GM23248 (cell line): ENCODE measurements around the gene NPAS3. TPM values are rescaled to one million over a fixed set of nuclear protein-coding genes. Genes with fewer than 3 reads are reported as not detected.
A peak's percentile ranks its signal among the peaks of the same experiment; 100 is the strongest.

Source experiments
- DNase-seq: peaks from one replicate; pipeline ENCODE4 v3.0.0-alpha.2; 2015
- H2AFZ ChIP-seq: fragments of 200-600 bp; sonication (generic); 2 replicates; pipeline ENCODE4 v1.6.1; 2016; ENCODE audit warnings: antibody characterized with exemption
- H3F3A ChIP-seq: fragments of 200-600 bp; sonication (generic); 2 replicates; pipeline ENCODE4 v1.6.1; 2016; ENCODE audit warnings: mild to moderate bottlenecking, antibody characterized with exemption, mixed run types; ENCODE audit not compliant: insufficient read depth
- H3K27ac ChIP-seq: fragments of 200-600 bp; sonication (generic); 2 replicates; pipeline ENCODE4 v1.5.1; 2016; ENCODE audit warnings: mild to moderate bottlenecking
- H3K27me3 ChIP-seq: fragments of 200-600 bp; sonication (generic); replicated peaks from 2 replicates; pipeline ENCODE4 v1.6.1; 2016; ENCODE audit warnings: mild to moderate bottlenecking; ENCODE audit not compliant: insufficient read depth
- H3K36me3 ChIP-seq: fragments of 200-600 bp; sonication (generic); 2 replicates; pipeline ENCODE4 v1.6.1; 2016; ENCODE audit warnings: low read depth, mild to moderate bottlenecking
- H3K4me1 ChIP-seq: fragments of 200-600 bp; sonication (generic); 2 replicates; pipeline ENCODE4 v1.6.1; 2016; ENCODE audit warnings: mild to moderate bottlenecking; ENCODE audit not compliant: insufficient read depth
- H3K4me2 ChIP-seq: fragments of 200-600 bp; sonication (generic); one replicate; pipeline ENCODE4 v1.6.1; 2016; ENCODE audit warnings: mild to moderate bottlenecking; ENCODE audit not compliant: unreplicated experiment
- H3K4me3 ChIP-seq: fragments of 200-600 bp; sonication (generic); 2 replicates; pipeline ENCODE4 v1.5.1; 2016; ENCODE audit warnings: mild to moderate bottlenecking
- H3K79me2 ChIP-seq: fragments of 200-600 bp; sonication (generic); 2 replicates; pipeline ENCODE4 v1.6.1; 2016; ENCODE audit warnings: mild to moderate bottlenecking; ENCODE audit not compliant: insufficient read depth
- H3K9ac ChIP-seq: fragments of 200-600 bp; sonication (generic); 2 replicates; pipeline ENCODE4 v1.6.1; 2016; ENCODE audit warnings: mild to moderate bottlenecking
- H3K9me2 ChIP-seq: fragments of 200-600 bp; sonication (generic); 2 replicates; pipeline ENCODE4 v1.6.1; 2016; ENCODE audit warnings: mixed run types, mild to moderate bottlenecking, moderate library complexity; ENCODE audit not compliant: insufficient read depth
- H3K9me3 ChIP-seq: fragments of 200-600 bp; sonication (generic); one replicate; pipeline ENCODE4 v1.6.1; 2017; ENCODE audit warnings: low read depth
- H4K20me1 ChIP-seq: fragments of 200-600 bp; sonication (generic); 2 replicates; pipeline ENCODE4 v1.6.0; 2016; ENCODE audit not compliant: insufficient read depth
- EZH2 ChIP-seq: fragments of 200-600 bp; sonication (generic); IDR thresholded peaks from 2 replicates; pipeline ENCODE4 v1.6.1; 2018; ENCODE audit warnings: antibody characterized with exemption, mild to moderate bottlenecking; ENCODE audit not compliant: insufficient read depth, poor library complexity, severe bottlenecking
- EZH2phosphoT487 ChIP-seq: fragments of 200-600 bp; sonication (generic); IDR thresholded peaks from 2 replicates; pipeline ENCODE4 v1.6.1; 2018; ENCODE audit warnings: antibody characterized with exemption, moderate library complexity, mild to moderate bottlenecking, low read depth; ENCODE audit not compliant: insufficient read depth
- WGBS, 2 experiments: methylation state at CpG; one replicate each; pipeline ENCODE4 v1.1.6; 2015 to 2017; ENCODE audit warnings: low lambda C conversion rate in 2 of 2, low coverage in 1 of 2; ENCODE audit errors: missing lambda C conversion rate in 2 of 2; 5-methylcytosine and 5-hydroxymethylcytosine counted together
- in situ Hi-C: fragments of 300-500 bp; cut with MboI; formaldehyde crosslinking; loops from 2 replicates; pipeline ENCODE4 v1.15.0; 2020
- polyA plus RNA-seq: library from polyadenylated mRNA; unstranded; fragments of >200 nt; fragmentation: Nextera tagmentation; extraction: Ambion mirVana; gene quantifications from 2 replicates; pipeline ENCODE4 v1.2.1, GENCODE V29; 2016
- total RNA-seq: library from RNA; depleted of rRNA; stranded (reverse); fragments of >200 nt; shearing (Covaris generic); gene quantifications from 2 replicates; pipeline ENCODE4 v1.2.3, GENCODE V29; 2014

Gene NPAS3
- total and polyA plus RNA-seq, 2 experiments from 2014 or later, result 0.65 TPM; not detected in 1

- no peak overlapping the region for H3K4me3 ChIP-seq
- H3F3A ChIP-seq, result peaks cover 28% of the 10 kb centered on the region
- WGBS, 2 experiments, result 91 to 97% methylated on average over 2 of the region's 2 CpGs
- H2AFZ ChIP-seq, result no peak overlapping the region
- peaks cover 53% of the 10 kb centered on the region for H3K4me1 ChIP-seq
- no peak overlapping the region for H3K9ac ChIP-seq
- no peaks in the 10 kb centered on the region for H4K20me1 ChIP-seq
- H3K9me2 ChIP-seq, result no peaks in the 10 kb centered on the region
- H3K79me2 ChIP-seq, result no peaks in the 10 kb centered on the region
- no peak for TF ChIP-seq EZH2
- no peaks in the 10 kb centered on the region for H3K9me3 ChIP-seq
- DNase-seq, result no peak
- in situ Hi-C loops, result no loop called here
- H3K4me2 ChIP-seq, result peak overlapping the region; percentile 51
- no peaks in the 10 kb centered on the region for H3K36me3 ChIP-seq
- no peaks in the 10 kb centered on the region for H3K27me3 ChIP-seq
- H3K27ac ChIP-seq, result peak overlapping the region; percentile 23
Observed at GRCh38 chr14:33679025-33679424, 740.3 kb downstream of the NPAS3 start.

GRCh38 chr14:33679461-33680225 is 741.0 kb downstream of the NPAS3 start:
- TF ChIP-seq EZH2phosphoT487 (no peak), EZH2 (no peak)
- H2AFZ ChIP-seq, result no peak overlapping the region
- no peaks in the 10 kb centered on the region for H3K9me2 ChIP-seq
- in situ Hi-C loops, result no loop called here
- WGBS, 2 experiments, result 30 to 32% methylated on average over 3 of the region's 3 CpGs
- peak overlapping the region; percentile 51 for H3K4me2 ChIP-seq
- peaks cover 53% of the 10 kb centered on the region for H3K4me1 ChIP-seq
- H3K27me3 ChIP-seq, result no peaks in the 10 kb centered on the region
- peak overlapping the region; percentile 23 for H3K27ac ChIP-seq
- H3K79me2 ChIP-seq, result no peaks in the 10 kb centered on the region
- H3K9ac ChIP-seq, result no peak overlapping the region
- H3K9me3 ChIP-seq, result no peaks in the 10 kb centered on the region
- no peaks in the 10 kb centered on the region for H3K36me3 ChIP-seq
- H3K4me3 ChIP-seq, result no peak overlapping the region
- peak; percentile 83 for DNase-seq
- no peaks in the 10 kb centered on the region for H4K20me1 ChIP-seq
- H3F3A ChIP-seq, result peaks cover 28% of the 10 kb centered on the region

GRCh38 chr14:33680873-33681272 is 742.2 kb downstream of the NPAS3 start:
- no peak for DNase-seq
- Histone ChIP-seq H3K4me3 (no peak overlapping the region), H3K79me2 (no peaks in the 10 kb centered on the region), H3K9me2 (no peaks in the 10 kb centered on the region), H3K4me2 (no peak overlapping the region), H4K20me1 (no peaks in the 10 kb centered on the region), H3K36me3 (no peaks in the 10 kb centered on the region), H3F3A (peaks cover 28% of the 10 kb centered on the region), H3K4me1 (peaks cover 49% of the 10 kb centered on the region), H3K27me3 (no peaks in the 10 kb centered on the region), H3K27ac (no peak overlapping the region), H2AFZ (no peak overlapping the region), H3K9ac (no peak overlapping the region), H3K9me3 (no peaks in the 10 kb centered on the region)
- TF ChIP-seq EZH2phosphoT487, result no peak
- no peak for TF ChIP-seq EZH2
- WGBS, 2 experiments, result 97 to 98% methylated on average over 6 of the region's 6 CpGs
- in situ Hi-C loops, result no loop called here

GRCh38 chr14:33682760-33683159 is 744.1 kb downstream of the NPAS3 start:
- TF ChIP-seq EZH2phosphoT487 (no peak), EZH2 (no peak)
- Histone ChIP-seq H3K9me2 (no peaks in the 10 kb centered on the region), H3F3A (peaks cover 28% of the 10 kb centered on the region), H3K36me3 (no peaks in the 10 kb centered on the region), H2AFZ (peak overlapping the region; percentile 21; the same call in 1 of the 2 replicates), H3K9ac (no peak overlapping the region), H3K27me3 (no peaks in the 10 kb centered on the region), H3K79me2 (no peaks in the 10 kb centered on the region), H3K27ac (peak overlapping the region; percentile 26; the same call in 1 of the 2 replicates), H4K20me1 (no peaks in the 10 kb centered on the region), H3K4me3 (0 out of 2 replicates have a peak overlapping the region, but pooled peaks have one; percentile 15), H3K9me3 (no peaks in the 10 kb centered on the region), H3K4me2 (peak overlapping the region; percentile 53), H3K4me1 (peaks cover 50% of the 10 kb centered on the region)
- peak; percentile 90 for DNase-seq
- in situ Hi-C loops, result no loop called here
- WGBS, 2 experiments, result 12 to 22% methylated on average over 4 of the region's 4 CpGs
